GM12874 (cell line): ENCODE data around the gene POMGNT2.

Source experiments
- CTCF ChIP-seq: IDR thresholded peaks from 2 replicates; pipeline ENCODE4 v1.5.1; 2011; ENCODE audit warnings: low read depth, mild to moderate bottlenecking, control low read depth, low read length, moderate library complexity; ENCODE audit not compliant: insufficient read depth

POMGNT2 gene

GRCh38 chr3:43120937-43121336 lies 15.1 kb upstream of the POMGNT2 start:
- no peak for TF ChIP-seq CTCF

- TF ChIP-seq CTCF, result no peak
These were observed 11.4 kb upstream of the POMGNT2 start for GRCh38 chr3:43117257-43117656.

GRCh38 chr3:43113671-43114070 lies 7.8 kb upstream of the POMGNT2 start:
- no peak for TF ChIP-seq CTCF

- TF ChIP-seq CTCF, result no peak
These were observed 382 bp upstream of the POMGNT2 start for GRCh38 chr3:43106293-43106628.

- TF ChIP-seq CTCF, result no peak
These were observed 951 bp downstream of the POMGNT2 start for GRCh38 chr3:43104660-43105595.

- TF ChIP-seq CTCF, result no peak
These were observed 1.8 kb downstream of the POMGNT2 start for GRCh38 chr3:43104039-43104438.

GRCh38 chr3:43102773-43103480 lies 3.0 kb downstream of the POMGNT2 start:
- no peak for TF ChIP-seq CTCF
